ENCODE measurements around the gene CD37. TPM values are rescaled to one million over a fixed set of nuclear protein-coding genes. Genes with fewer than 3 reads are reported as not detected.

Gene CD37
- total and polyA plus RNA-seq, 10 of the 15 experiments (the other 5 are each of a cell fraction or from before 2014, with no cell fraction given) = 34.1 to 359 (median 108) TPM

DNA sequence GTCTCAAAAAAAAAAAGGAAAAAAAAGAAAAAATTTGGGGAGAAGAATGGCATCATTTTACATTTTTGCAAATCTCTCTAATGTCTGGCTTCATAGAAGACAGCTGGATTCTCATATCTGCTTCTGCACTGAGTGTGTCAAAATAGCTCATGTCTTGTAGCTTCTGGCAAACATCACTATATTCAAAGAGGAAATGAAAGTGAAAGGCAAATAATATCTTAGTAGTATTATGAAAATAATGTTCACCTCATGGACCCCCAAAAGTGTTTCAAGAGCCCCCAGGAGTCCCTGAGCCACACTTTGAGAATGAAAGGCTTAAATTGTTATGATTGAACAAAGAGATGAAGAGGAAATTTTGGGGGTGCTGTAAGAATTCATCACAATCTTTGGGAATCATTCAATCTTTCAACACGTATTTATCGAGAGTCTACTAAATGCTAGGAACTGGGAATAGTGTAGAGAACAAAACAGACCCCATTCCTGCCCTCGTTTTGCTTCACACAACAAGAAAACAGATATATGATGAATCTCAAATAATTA is 9.0 kb upstream of the CD37 start (continued):
- TF ChIP-seq, protein P1, sequence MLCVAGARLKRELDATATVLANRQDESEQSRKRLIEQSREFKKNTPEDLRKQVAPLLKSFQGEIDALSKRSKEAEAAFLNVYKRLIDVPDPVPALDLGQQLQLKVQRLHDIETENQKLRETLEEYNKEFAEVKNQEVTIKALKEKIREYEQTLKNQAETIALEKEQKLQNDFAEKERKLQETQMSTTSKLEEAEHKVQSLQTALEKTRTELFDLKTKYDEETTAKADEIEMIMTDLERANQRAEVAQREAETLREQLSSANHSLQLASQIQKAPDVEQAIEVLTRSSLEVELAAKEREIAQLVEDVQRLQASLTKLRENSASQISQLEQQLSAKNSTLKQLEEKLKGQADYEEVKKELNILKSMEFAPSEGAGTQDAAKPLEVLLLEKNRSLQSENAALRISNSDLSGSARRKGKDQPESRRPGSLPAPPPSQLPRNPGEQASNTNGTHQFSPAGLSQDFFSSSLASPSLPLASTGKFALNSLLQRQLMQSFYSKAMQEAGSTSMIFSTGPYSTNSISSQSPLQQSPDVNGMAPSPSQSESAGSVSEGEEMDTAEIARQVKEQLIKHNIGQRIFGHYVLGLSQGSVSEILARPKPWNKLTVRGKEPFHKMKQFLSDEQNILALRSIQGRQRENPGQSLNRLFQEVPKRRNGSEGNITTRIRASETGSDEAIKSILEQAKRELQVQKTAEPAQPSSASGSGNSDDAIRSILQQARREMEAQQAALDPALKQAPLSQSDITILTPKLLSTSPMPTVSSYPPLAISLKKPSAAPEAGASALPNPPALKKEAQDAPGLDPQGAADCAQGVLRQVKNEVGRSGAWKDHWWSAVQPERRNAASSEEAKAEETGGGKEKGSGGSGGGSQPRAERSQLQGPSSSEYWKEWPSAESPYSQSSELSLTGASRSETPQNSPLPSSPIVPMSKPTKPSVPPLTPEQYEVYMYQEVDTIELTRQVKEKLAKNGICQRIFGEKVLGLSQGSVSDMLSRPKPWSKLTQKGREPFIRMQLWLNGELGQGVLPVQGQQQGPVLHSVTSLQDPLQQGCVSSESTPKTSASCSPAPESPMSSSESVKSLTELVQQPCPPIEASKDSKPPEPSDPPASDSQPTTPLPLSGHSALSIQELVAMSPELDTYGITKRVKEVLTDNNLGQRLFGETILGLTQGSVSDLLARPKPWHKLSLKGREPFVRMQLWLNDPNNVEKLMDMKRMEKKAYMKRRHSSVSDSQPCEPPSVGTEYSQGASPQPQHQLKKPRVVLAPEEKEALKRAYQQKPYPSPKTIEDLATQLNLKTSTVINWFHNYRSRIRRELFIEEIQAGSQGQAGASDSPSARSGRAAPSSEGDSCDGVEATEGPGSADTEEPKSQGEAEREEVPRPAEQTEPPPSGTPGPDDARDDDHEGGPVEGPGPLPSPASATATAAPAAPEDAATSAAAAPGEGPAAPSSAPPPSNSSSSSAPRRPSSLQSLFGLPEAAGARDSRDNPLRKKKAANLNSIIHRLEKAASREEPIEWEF (IDR thresholded peaks at IDR 0.05; ENCODE audit: insufficient replicate concordance, low read depth, low read length) = no peak
- TF ChIP-seq TCF3 (IDR thresholded peaks at IDR 0.05; ENCODE audit: borderline replicate concordance, insufficient read depth, low read depth, low read length) (no peak), NR2C2 (IDR thresholded peaks at IDR 0.05; ENCODE audit: borderline replicate concordance, control insufficient read depth, insufficient read length, low read depth) (no peak), MTA2 (IDR thresholded peaks at IDR 0.05; ENCODE audit: low read depth) (peak; percentile 51; the same call in 1 of the 2 replicates), CHD2 (IDR thresholded peaks at IDR 0.05; ENCODE audit: borderline replicate concordance, low read depth, low read length) (no peak), IRF4 (IDR thresholded peaks at IDR 0.05; ENCODE audit: low read depth, low read length) (0 out of 2 replicates have a peak, but pooled peaks have one; percentile 28), DPF2 (IDR thresholded peaks at IDR 0.05) (0 out of 2 replicates have a peak, but pooled peaks have one; percentile 49), SUPT20H (IDR thresholded peaks at IDR 0.05; ENCODE audit: borderline replicate concordance, control insufficient read depth, low read depth, low read length) (no peak), SREBF1 (IDR thresholded peaks at IDR 0.05; ENCODE audit: low read length) (no peak), FOXK2 (IDR thresholded peaks at IDR 0.05) (no peak), YBX1 (IDR thresholded peaks at IDR 0.05) (no peak; the same call in 1 of the 2 replicates), TCF12 (IDR thresholded peaks at IDR 0.05; ENCODE audit: low read depth, low read length) (no peak), SIX5 (IDR thresholded peaks at IDR 0.05; ENCODE audit: low read depth, low read length, severe bottlenecking) (no peak), NRF1 (conservative IDR thresholded peaks at IDR 0.05; ENCODE audit: low read depth, low read length) (no peak), CREB1 (IDR thresholded peaks at IDR 0.05; ENCODE audit: low read depth) (no peak), SPI1 (IDR thresholded peaks at IDR 0.05; ENCODE audit: borderline replicate concordance, insufficient read depth, low read depth, low read length) (peak; percentile 88), JUNB (IDR thresholded peaks at IDR 0.05) (peak; percentile 77), IKZF2 (IDR thresholded peaks at IDR 0.05) (peak; percentile 34 to 41; a peak in 2 of 4 replicates), ASH2L (IDR thresholded peaks at IDR 0.05; ENCODE audit: borderline replicate concordance, low read depth) (0 out of 2 replicates have a peak, but pooled peaks have one; percentile 58), EP300 (IDR thresholded peaks at IDR 0.05; ENCODE audit: borderline replicate concordance in 1 of 2, control insufficient read depth in 1 of 2, low read depth in 2 of 2, low read length in 2 of 2) (peak in 1 of 2 experiments; percentile 54; a peak in 1 of 4 replicates)
- TF ChIP-seq, protein P2, sequence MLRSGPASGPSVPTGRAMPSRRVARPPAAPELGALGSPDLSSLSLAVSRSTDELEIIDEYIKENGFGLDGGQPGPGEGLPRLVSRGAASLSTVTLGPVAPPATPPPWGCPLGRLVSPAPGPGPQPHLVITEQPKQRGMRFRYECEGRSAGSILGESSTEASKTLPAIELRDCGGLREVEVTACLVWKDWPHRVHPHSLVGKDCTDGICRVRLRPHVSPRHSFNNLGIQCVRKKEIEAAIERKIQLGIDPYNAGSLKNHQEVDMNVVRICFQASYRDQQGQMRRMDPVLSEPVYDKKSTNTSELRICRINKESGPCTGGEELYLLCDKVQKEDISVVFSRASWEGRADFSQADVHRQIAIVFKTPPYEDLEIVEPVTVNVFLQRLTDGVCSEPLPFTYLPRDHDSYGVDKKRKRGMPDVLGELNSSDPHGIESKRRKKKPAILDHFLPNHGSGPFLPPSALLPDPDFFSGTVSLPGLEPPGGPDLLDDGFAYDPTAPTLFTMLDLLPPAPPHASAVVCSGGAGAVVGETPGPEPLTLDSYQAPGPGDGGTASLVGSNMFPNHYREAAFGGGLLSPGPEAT (IDR thresholded peaks at IDR 0.05; ENCODE audit: low read depth) = peak; percentile 16; the same call in 1 of the 2 replicates
- TF ChIP-seq, protein P3, sequence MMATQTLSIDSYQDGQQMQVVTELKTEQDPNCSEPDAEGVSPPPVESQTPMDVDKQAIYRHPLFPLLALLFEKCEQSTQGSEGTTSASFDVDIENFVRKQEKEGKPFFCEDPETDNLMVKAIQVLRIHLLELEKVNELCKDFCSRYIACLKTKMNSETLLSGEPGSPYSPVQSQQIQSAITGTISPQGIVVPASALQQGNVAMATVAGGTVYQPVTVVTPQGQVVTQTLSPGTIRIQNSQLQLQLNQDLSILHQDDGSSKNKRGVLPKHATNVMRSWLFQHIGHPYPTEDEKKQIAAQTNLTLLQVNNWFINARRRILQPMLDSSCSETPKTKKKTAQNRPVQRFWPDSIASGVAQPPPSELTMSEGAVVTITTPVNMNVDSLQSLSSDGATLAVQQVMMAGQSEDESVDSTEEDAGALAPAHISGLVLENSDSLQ (IDR thresholded peaks at IDR 0.05) = 0 out of 2 replicates have a peak, but pooled peaks have one; percentile 16
- TF ChIP-seq, protein P4, sequence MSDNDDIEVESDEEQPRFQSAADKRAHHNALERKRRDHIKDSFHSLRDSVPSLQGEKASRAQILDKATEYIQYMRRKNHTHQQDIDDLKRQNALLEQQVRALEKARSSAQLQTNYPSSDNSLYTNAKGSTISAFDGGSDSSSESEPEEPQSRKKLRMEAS (IDR thresholded peaks at IDR 0.05; ENCODE audit: low read depth, low read length) = no peak

All from GM12878 (cell line).